Uterus (tissue), 4 donors: ENCODE measurements around the gene FGF7. TPM values are rescaled to one million over a fixed set of nuclear protein-coding genes. Genes with fewer than 3 reads are reported as not detected.

Experiments
- DNase-seq, 2 donors: peaks; one replicate each; pipeline ENCODE4 v3.0.0-alpha.2; 2019 to 2020
- H3K27ac ChIP-seq, 2 donors: fragments of 200-600 bp; sonication (generic); 1 replicate in 1 of 2; 2 replicates in 1 of 2; pipeline ENCODE4 v1.5.1; 2016 to 2018
- H3K27me3 ChIP-seq, 2 donors: fragments of 200-600 bp; sonication (generic); one replicate each; pipeline ENCODE4 v1.5.1; 2018 to 2019; ENCODE audit warnings: control low read depth in 1 of 2
- H3K36me3 ChIP-seq, 2 donors: fragments of 200-600 bp; sonication (generic); one replicate each; pipeline ENCODE4 v1.5.1; 2019; ENCODE audit warnings: control low read depth in 1 of 2
- H3K4me1 ChIP-seq, 2 donors: fragments of 200-600 bp; sonication (generic); one replicate each; pipeline ENCODE4 v1.5.1; 2018 to 2019; ENCODE audit warnings: control low read depth in 1 of 2
- H3K4me3 ChIP-seq, 2 donors: fragments of 200-600 bp; sonication (generic); 1 replicate in 1 of 2; 2 replicates in 1 of 2; pipeline ENCODE4 v1.5.1; 2018 to 2019; ENCODE audit warnings: mild to moderate bottlenecking in 1 of 2
- H3K9me3 ChIP-seq, 2 donors: fragments of 200-600 bp; sonication (generic); one replicate each; pipeline ENCODE4 v1.5.1; 2019; ENCODE audit warnings: control low read depth in 1 of 2
- CTCF ChIP-seq, 4 experiments: fragments of 200-600 bp in 2 of 4; fragments of 450-650 bp in 2 of 4; sonication (generic) in 2 of 4; IDR thresholded peaks; one replicate each; pipeline ENCODE4 v1.5.1; 2016 to 2019; ENCODE audit warnings: antibody characterized with exemption in 4 of 4, mild to moderate bottlenecking in 2 of 4, moderate library complexity in 1 of 4
- POLR2A ChIP-seq, 2 donors: fragments of 450-650 bp; IDR thresholded peaks; one replicate each; pipeline ENCODE4 v1.6.1; 2016; ENCODE audit warnings: antibody characterized with exemption in 2 of 2, mild to moderate bottlenecking in 1 of 2, moderate library complexity in 1 of 2
- intact Hi-C: fragments of 100-400 bp; cut with DNase I; formaldehyde crosslinking; loops from one replicate; pipeline ENCODE4 v1.15.1; 2023; ENCODE audit warnings: low total_unique reads
- total RNA-seq, 4 donors: library from RNA; depleted of rRNA in 3 of 4; stranded (reverse); fragments of >200 nt in 3 of 4; gene quantifications; one replicate each; pipeline versions ENCODE4 v1.1.0 to v1.2.4, GENCODE V29; 2014 to 2023
- donor health status: DM: yes; HTN: yes; CAD: no.

Gene FGF7
- total RNA-seq, 4 donors from 2014 or later = 57.6 to 137 (median 102) TPM

- H3K4me3 ChIP-seq = no peak overlapping the region
- no peaks in the 10 kb centered on the region for H3K9me3 ChIP-seq
- TF ChIP-seq POLR2A (IDR thresholded peaks at IDR 0.05) = no peak
- no peak for TF ChIP-seq CTCF (IDR thresholded peaks at IDR 0.05)
- H3K36me3 ChIP-seq = no peaks in the 10 kb centered on the region
- intact Hi-C loops = no loop called here
- H3K27me3 ChIP-seq = no peaks in the 10 kb centered on the region
- H3K4me1 ChIP-seq = peaks cover 0 to 16% of the 10 kb centered on the region in 2 donors
- peak overlapping the region; percentile 29 to 37 for H3K27ac ChIP-seq
- no peak for DNase-seq
Observed at GRCh38 chr15:49452595-49452994, 29.6 kb downstream of the FGF7 start.

- TF ChIP-seq POLR2A (IDR thresholded peaks at IDR 0.05) = no peak
- TF ChIP-seq CTCF (IDR thresholded peaks at IDR 0.05) = no peak
- no peaks in the 10 kb centered on the region for H3K36me3 ChIP-seq
- H3K4me1 ChIP-seq = peaks cover 0 to 16% of the 10 kb centered on the region in 2 donors
- no peak for DNase-seq
- H3K27ac ChIP-seq = peak overlapping the region; percentile 76 to 85
- H3K9me3 ChIP-seq = no peaks in the 10 kb centered on the region
- no peaks in the 10 kb centered on the region for H3K27me3 ChIP-seq
- no peak overlapping the region for H3K4me3 ChIP-seq
- intact Hi-C loops = no loop called here
Observed at GRCh38 chr15:49456166-49456565, 33.1 kb downstream of the FGF7 start.

GRCh38 chr15:49458145-49458544 lies 35.1 kb downstream of the FGF7 start:
- Histone ChIP-seq H3K4me1 (peaks cover 3 to 15% of the 10 kb centered on the region in 2 donors), H3K4me3 (no peak overlapping the region), H3K27ac (peak overlapping the region; percentile 76 to 85), H3K27me3 (no peaks in the 10 kb centered on the region), H3K36me3 (no peaks in the 10 kb centered on the region), H3K9me3 (no peaks in the 10 kb centered on the region)
- intact Hi-C loops = no loop called here
- TF ChIP-seq CTCF (IDR thresholded peaks at IDR 0.05) (no peak), POLR2A (IDR thresholded peaks at IDR 0.05) (no peak)
- DNase-seq = no peak

GRCh38 chr15:49460411-49460941 lies 37.4 kb downstream of the FGF7 start:
- H3K27me3 ChIP-seq = no peaks in the 10 kb centered on the region
- H3K9me3 ChIP-seq = no peaks in the 10 kb centered on the region
- intact Hi-C loops = no loop called here
- H3K4me1 ChIP-seq = peaks cover 3 to 8% of the 10 kb centered on the region in 2 donors
- no peak for DNase-seq
- no peaks in the 10 kb centered on the region for H3K36me3 ChIP-seq
- no peak overlapping the region for H3K4me3 ChIP-seq
- peak overlapping the region; percentile 76 to 85 for H3K27ac ChIP-seq
- TF ChIP-seq POLR2A (IDR thresholded peaks at IDR 0.05) (no peak), CTCF (IDR thresholded peaks at IDR 0.05) (no peak)

- intact Hi-C loops = no loop called here
- peaks cover 0 to 3% of the 10 kb centered on the region in 2 donors for H3K4me1 ChIP-seq
- no peaks in the 10 kb centered on the region for H3K27me3 ChIP-seq
- H3K4me3 ChIP-seq = no peak overlapping the region
- TF ChIP-seq CTCF (IDR thresholded peaks at IDR 0.05) (no peak), POLR2A (IDR thresholded peaks at IDR 0.05) (no peak)
- H3K9me3 ChIP-seq = no peaks in the 10 kb centered on the region
- H3K27ac ChIP-seq = peak overlapping the region; percentile 76 to 85
- no peak for DNase-seq
- no peaks in the 10 kb centered on the region for H3K36me3 ChIP-seq
Observed at GRCh38 chr15:49462232-49462844, 39.3 kb downstream of the FGF7 start.
